Smooth muscle cell (in vitro differentiated cells): ENCODE results near the gene PIP5KL1. TPM values are rescaled to one million over a fixed set of nuclear protein-coding genes. Genes with fewer than 3 reads are reported as not detected.

ENCODE experiments used
- DNase-seq: peaks from one replicate; lab custom pipeline; 2025; ENCODE audit not compliant: unreplicated experiment; lab: John Stamatoyannopoulos, UW
- H2AFZ ChIP-seq: fragments of 200-600 bp; sonication (generic); 2 replicates; pipeline ENCODE4 v1.6.0; 2016; ENCODE audit warnings: antibody characterized with exemption, low read depth, mild to moderate bottlenecking
- H3F3A ChIP-seq: fragments of 200-600 bp; sonication (generic); 2 replicates; pipeline ENCODE4 v1.6.0; 2017; ENCODE audit warnings: antibody characterized with exemption, low read depth
- H3K27ac ChIP-seq: fragments of 200-600 bp; sonication (generic); 2 replicates; pipeline ENCODE4 v1.5.1; 2016; ENCODE audit warnings: low read depth, mild to moderate bottlenecking
- H3K27me3 ChIP-seq: fragments of 200-600 bp; sonication (generic); 2 replicates; pipeline ENCODE4 v1.6.1; 2016; ENCODE audit warnings: low read depth, mild to moderate bottlenecking
- H3K36me3 ChIP-seq: fragments of 200-600 bp; sonication (generic); 2 replicates; pipeline ENCODE4 v1.5.1; 2016; ENCODE audit warnings: low read depth
- H3K4me1 ChIP-seq: fragments of 200-600 bp; sonication (generic); 2 replicates; pipeline ENCODE4 v1.5.1; 2016; ENCODE audit warnings: low read depth
- H3K4me2 ChIP-seq: fragments of 200-600 bp; sonication (generic); 2 replicates; pipeline ENCODE4 v1.6.0; 2016; ENCODE audit warnings: mild to moderate bottlenecking
- H3K4me3 ChIP-seq: fragments of 200-600 bp; sonication (generic); 2 replicates; pipeline ENCODE4 v1.5.1; 2016; ENCODE audit warnings: mild to moderate bottlenecking
- H3K79me2 ChIP-seq: fragments of 200-600 bp; sonication (generic); 2 replicates; pipeline ENCODE4 v1.6.0; 2016; ENCODE audit warnings: low read depth, mild to moderate bottlenecking
- H3K9ac ChIP-seq: fragments of 200-600 bp; sonication (generic); 2 replicates; pipeline ENCODE4 v1.6.0; 2016; ENCODE audit warnings: low read depth
- H3K9me3 ChIP-seq: fragments of 200-600 bp; sonication (generic); replicated peaks from 2 replicates; pipeline ENCODE4 v1.5.1; 2016; ENCODE audit warnings: low read depth
- H4K20me1 ChIP-seq: fragments of 200-600 bp; sonication (generic); 2 replicates; pipeline ENCODE4 v1.6.0; 2016; ENCODE audit warnings: low read depth
- CTCF ChIP-seq: fragments of 200-600 bp; sonication (generic); IDR thresholded peaks from 2 replicates; pipeline ENCODE4 v1.5.1; 2017; ENCODE audit warnings: borderline replicate concordance, mild to moderate bottlenecking, antibody characterized with exemption; ENCODE audit not compliant: insufficient read depth, poor library complexity, severe bottlenecking
- WGBS: methylation state at CpG from one replicate; pipeline ENCODE4 v1.1.7; 2016; ENCODE audit warnings: low lambda C conversion rate; 5-methylcytosine and 5-hydroxymethylcytosine counted together
- polyA plus RNA-seq: library from polyadenylated mRNA; unstranded; fragments of >200 nt; fragmentation: Nextera tagmentation; extraction: Ambion mirVana; gene quantifications from 2 replicates; pipeline ENCODE4 v1.2.1, GENCODE V29; 2016
- total RNA-seq: library from RNA; depleted of rRNA; stranded (reverse); fragments of >200 nt; gene quantifications from 2 replicates; pipeline ENCODE4 v1.2.3, GENCODE V29; 2014

The PIP5KL1 gene
- total and polyA plus RNA-seq, 2 experiments from 2014 or later = 1.1 to 2.7 TPM

- DNase-seq = no peak
- no peaks in the 10 kb centered on the region for H3K27me3 ChIP-seq
- no peaks in the 10 kb centered on the region for H3K9me3 ChIP-seq
- no peak overlapping the region for H3K27ac ChIP-seq
- TF ChIP-seq CTCF = no peak
- H3K4me3 ChIP-seq = no peak overlapping the region
- 95% methylated on average over 5 of the region's 5 CpGs for WGBS
- no peaks in the 10 kb centered on the region for H3F3A ChIP-seq
- no peaks in the 10 kb centered on the region for H3K79me2 ChIP-seq
- no peaks in the 10 kb centered on the region for H3K36me3 ChIP-seq
- no peak overlapping the region for H3K9ac ChIP-seq
- H3K4me1 ChIP-seq = peaks cover 4% of the 10 kb centered on the region
- H2AFZ ChIP-seq = no peak overlapping the region
- no peaks in the 10 kb centered on the region for H4K20me1 ChIP-seq
- no peak overlapping the region for H3K4me2 ChIP-seq
Observed at GRCh38 chr9:127912882-127913281, 17.7 kb downstream of the PIP5KL1 start.

- no peaks in the 10 kb centered on the region for H3F3A ChIP-seq
- H3K27ac ChIP-seq = no peak overlapping the region
- H4K20me1 ChIP-seq = no peaks in the 10 kb centered on the region
- no peak for DNase-seq
- H3K4me1 ChIP-seq = peaks cover 4% of the 10 kb centered on the region
- no peak overlapping the region for H3K4me3 ChIP-seq
- no peaks in the 10 kb centered on the region for H3K9me3 ChIP-seq
- 98% methylated on average over 31 of the region's 31 CpGs for WGBS
- H3K36me3 ChIP-seq = no peaks in the 10 kb centered on the region
- no peak overlapping the region for H3K4me2 ChIP-seq
- no peak overlapping the region for H2AFZ ChIP-seq
- no peak overlapping the region for H3K9ac ChIP-seq
- H3K79me2 ChIP-seq = no peaks in the 10 kb centered on the region
- TF ChIP-seq CTCF = no peak
- H3K27me3 ChIP-seq = no peaks in the 10 kb centered on the region
Observed at GRCh38 chr9:127912296-127912695, 18.3 kb downstream of the PIP5KL1 start.

- H3F3A ChIP-seq = no peaks in the 10 kb centered on the region
- H3K79me2 ChIP-seq = no peaks in the 10 kb centered on the region
- H3K9ac ChIP-seq = no peak overlapping the region
- H3K36me3 ChIP-seq = no peaks in the 10 kb centered on the region
- H3K4me1 ChIP-seq = no peaks in the 10 kb centered on the region
- H3K27me3 ChIP-seq = no peaks in the 10 kb centered on the region
- no peak for DNase-seq
- no peaks in the 10 kb centered on the region for H4K20me1 ChIP-seq
- 85% methylated on average over 6 of the region's 6 CpGs for WGBS
- no peak overlapping the region for H3K4me3 ChIP-seq
- H3K4me2 ChIP-seq = no peak overlapping the region
- H2AFZ ChIP-seq = no peak overlapping the region
- no peaks in the 10 kb centered on the region for H3K9me3 ChIP-seq
- TF ChIP-seq CTCF = no peak
- H3K27ac ChIP-seq = no peak overlapping the region
Observed at GRCh38 chr9:127910613-127911205, 19.9 kb downstream of the PIP5KL1 start.

- Histone ChIP-seq H3K79me2 (no peaks in the 10 kb centered on the region), H3K4me1 (no peaks in the 10 kb centered on the region), H3K4me2 (no peak overlapping the region), H3K9me3 (no peaks in the 10 kb centered on the region), H3K27me3 (no peaks in the 10 kb centered on the region), H3K9ac (no peak overlapping the region), H3K36me3 (no peaks in the 10 kb centered on the region), H3K27ac (no peak overlapping the region), H3F3A (no peaks in the 10 kb centered on the region), H4K20me1 (no peaks in the 10 kb centered on the region), H3K4me3 (no peak overlapping the region), H2AFZ (no peak overlapping the region)
- TF ChIP-seq CTCF = no peak
- no peak for DNase-seq
- 91% methylated on average over 17 of the region's 17 CpGs for WGBS
Observed at GRCh38 chr9:127909839-127910273, 20.7 kb downstream of the PIP5KL1 start.
